ENCODE results near the gene FAM135A.
A peak's percentile ranks its signal among the peaks of the same experiment; 100 is the strongest.

The FAM135A gene

GRCh38 chr6:70518723-70519122 lies 105.4 kb downstream of the FAM135A start:
- TF ChIP-seq, protein P1, sequence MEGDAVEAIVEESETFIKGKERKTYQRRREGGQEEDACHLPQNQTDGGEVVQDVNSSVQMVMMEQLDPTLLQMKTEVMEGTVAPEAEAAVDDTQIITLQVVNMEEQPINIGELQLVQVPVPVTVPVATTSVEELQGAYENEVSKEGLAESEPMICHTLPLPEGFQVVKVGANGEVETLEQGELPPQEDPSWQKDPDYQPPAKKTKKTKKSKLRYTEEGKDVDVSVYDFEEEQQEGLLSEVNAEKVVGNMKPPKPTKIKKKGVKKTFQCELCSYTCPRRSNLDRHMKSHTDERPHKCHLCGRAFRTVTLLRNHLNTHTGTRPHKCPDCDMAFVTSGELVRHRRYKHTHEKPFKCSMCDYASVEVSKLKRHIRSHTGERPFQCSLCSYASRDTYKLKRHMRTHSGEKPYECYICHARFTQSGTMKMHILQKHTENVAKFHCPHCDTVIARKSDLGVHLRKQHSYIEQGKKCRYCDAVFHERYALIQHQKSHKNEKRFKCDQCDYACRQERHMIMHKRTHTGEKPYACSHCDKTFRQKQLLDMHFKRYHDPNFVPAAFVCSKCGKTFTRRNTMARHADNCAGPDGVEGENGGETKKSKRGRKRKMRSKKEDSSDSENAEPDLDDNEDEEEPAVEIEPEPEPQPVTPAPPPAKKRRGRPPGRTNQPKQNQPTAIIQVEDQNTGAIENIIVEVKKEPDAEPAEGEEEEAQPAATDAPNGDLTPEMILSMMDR (IDR thresholded peaks at IDR 0.05; ENCODE audit: control extremely low read depth, extremely low read depth, low read depth, missing control alignments): no peak
- no peak for DNase-seq (ENCODE audit: extremely low spot score)
- POLR2A ChIA-PET: no interaction called here
- CTCF ChIA-PET: interaction anchor here (1.0 to 1.5 kb wide), 3 partner anchors 18 to 365 kb away, joined by 3 to 5 read pairs (median 4); no protein-coding TSS in a partner anchor

- peak; percentile 11 for DNase-seq (ENCODE audit: extremely low spot score)
- CTCF ChIA-PET: interaction anchor here (0.8 to 3.8 kb wide), 18 partner anchors 12 to 493 kb away, joined by 3 to 41 read pairs (median 4); partner anchors contain the start of genes B3GAT2 and SMAP1
Observed at GRCh38 chr6:70520575-70520974, 107.3 kb downstream of the FAM135A start.

DNA sequence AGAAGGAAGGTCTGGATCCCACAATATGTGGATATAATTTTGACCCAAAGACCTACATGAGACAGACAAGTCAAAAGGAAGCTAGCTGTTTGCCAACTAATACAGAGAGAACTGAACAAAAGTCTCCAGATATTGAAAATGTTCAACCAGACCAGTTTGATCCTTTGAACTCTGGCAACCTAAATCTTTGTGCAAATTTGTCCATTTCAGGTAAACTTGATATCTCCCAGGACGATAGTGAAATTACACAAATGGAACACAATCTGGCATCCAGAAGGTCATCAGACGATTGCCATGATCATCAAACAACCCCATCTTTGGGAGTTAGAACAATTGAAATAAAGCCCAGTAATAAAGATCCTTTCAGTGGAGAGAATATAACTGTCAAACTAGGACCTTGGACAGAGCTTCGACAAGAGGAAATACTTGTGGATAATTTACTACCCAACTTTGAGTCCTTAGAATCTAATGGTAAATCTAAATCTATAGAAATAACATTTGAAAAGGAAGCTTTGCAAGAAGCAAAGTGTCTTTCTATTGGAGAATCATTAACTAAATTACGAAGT lies 111.5 kb downstream of the FAM135A start:
- TF ChIP-seq, protein P1 (IDR thresholded peaks at IDR 0.05; ENCODE audit: control extremely low read depth, extremely low read depth, low read depth, missing control alignments): no peak
- no peak for DNase-seq (ENCODE audit: extremely low spot score)
- ChIA-PET CTCF (interaction anchor here (0.8 to 2.1 kb wide), 6 partner anchors 9 to 360 kb away, joined by 3 to 5 read pairs (median 4); no protein-coding TSS in a partner anchor), POLR2A (no interaction called here)

More at GRCh38 chr6:70520575-70520974, 107.3 kb downstream of the FAM135A start:
- POLR2A ChIA-PET: no interaction called here
- TF ChIP-seq, protein P1 (IDR thresholded peaks at IDR 0.05; ENCODE audit: control extremely low read depth, extremely low read depth, low read depth, missing control alignments): peak; percentile 39

GRCh38 chr6:70527071-70527737 lies 113.9 kb downstream of the FAM135A start:
- ChIA-PET CTCF (interaction anchor here (1.3 to 1.5 kb wide), 3 partner anchors 38 to 357 kb away, joined by 3 to 4 read pairs (median 3); no protein-coding TSS in a partner anchor), POLR2A (interaction anchor here (0.8 kb wide), 1 partner anchor 114 kb away, joined by 3 read pairs; the partner anchor contains the start of gene FAM135A)
- TF ChIP-seq, protein P1 (IDR thresholded peaks at IDR 0.05; ENCODE audit: control extremely low read depth, extremely low read depth, low read depth, missing control alignments): no peak
- DNase-seq (ENCODE audit: extremely low spot score): no peak

DNA sequence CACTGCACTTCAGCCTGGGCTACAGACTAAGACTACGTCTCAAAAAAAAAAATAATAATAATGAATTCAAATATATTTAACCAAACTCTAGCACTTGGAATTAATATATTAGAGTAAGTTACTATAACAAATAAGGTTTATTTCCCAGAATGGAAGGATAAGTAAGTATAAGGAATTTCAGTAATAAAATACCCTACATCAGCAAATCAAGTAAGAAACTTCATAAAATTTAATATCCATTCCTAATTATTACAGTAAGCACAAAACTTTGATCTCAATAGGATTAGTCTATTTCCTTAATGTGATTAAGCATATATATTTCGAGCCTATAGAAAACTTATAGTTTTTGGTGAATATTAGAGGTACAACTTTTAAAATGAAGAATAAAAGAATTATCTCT lies 116.7 kb downstream of the FAM135A start:
- ChIA-PET CTCF (no interaction called here), POLR2A (no interaction called here)
- no peak for DNase-seq (ENCODE audit: extremely low spot score)
- TF ChIP-seq, protein P1 (IDR thresholded peaks at IDR 0.05; ENCODE audit: control extremely low read depth, extremely low read depth, low read depth, missing control alignments): no peak

- CTCF ChIA-PET: interaction anchor here (0.9 to 2.6 kb wide), 3 partner anchors 11 to 155 kb away, joined by 3 to 8 read pairs (median 3); no protein-coding TSS in a partner anchor
- no peak for DNase-seq (ENCODE audit: extremely low spot score)
- TF ChIP-seq, protein P1 (IDR thresholded peaks at IDR 0.05; ENCODE audit: control extremely low read depth, extremely low read depth, low read depth, missing control alignments): no peak
- POLR2A ChIA-PET: interaction anchor here (0.7 to 0.8 kb wide), 2 partner anchors 37 to 96 kb away, joined by 3 to 4 read pairs; no protein-coding TSS in a partner anchor
Observed at GRCh38 chr6:70531133-70531532, 117.8 kb downstream of the FAM135A start.

All from GM10248 (cell line).